Non-pigmented ciliary epithelial cell (primary cell): ENCODE measurements around the gene PDZRN3.

Experiments
- DNase-seq: peaks from one replicate; pipeline ENCODE4 v3.0.0-alpha.2; 2010; ENCODE audit warnings: low read depth

Gene PDZRN3

DNA sequence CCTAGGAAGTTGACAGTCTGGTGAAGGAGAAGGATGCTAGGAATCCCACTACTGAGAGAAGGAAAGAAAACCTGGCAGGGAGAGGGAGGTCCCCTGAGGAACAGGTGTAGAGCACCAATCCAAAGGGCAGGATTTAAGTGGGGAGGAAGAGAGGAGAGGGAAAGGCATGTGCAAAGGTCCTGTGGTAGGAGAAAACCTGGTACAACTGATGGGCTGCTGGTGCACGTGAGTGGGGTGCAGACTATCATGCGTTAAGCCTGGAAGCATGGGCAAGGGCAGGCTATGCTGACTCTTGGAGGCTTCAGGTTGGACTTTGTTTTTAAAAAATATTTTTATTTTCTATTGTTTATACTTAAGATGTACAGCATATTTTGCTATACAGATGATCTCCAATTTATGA, 209.6 kb downstream of the PDZRN3 start:
- DNase-seq = no peak

DNA sequence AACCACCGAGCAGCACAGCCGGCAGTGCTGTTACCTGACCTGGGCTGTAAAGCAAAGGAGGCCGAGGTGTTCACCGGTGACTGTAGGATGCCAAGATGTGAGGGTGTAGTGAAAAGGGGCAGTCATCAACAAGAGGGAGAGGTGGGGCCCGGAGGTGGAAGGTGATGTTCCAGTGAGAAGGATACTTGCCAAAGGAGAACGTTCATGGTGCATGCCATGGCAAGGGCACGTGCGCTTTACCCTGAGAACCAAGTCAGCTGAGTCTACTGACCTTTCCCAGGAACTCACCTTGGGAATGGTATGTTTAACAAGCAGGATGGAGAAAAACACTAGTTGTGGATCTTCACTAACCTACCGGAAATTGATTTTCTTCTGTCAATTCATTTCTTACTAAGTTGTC, 211.1 kb downstream of the PDZRN3 start:
- no peak for DNase-seq

DNA sequence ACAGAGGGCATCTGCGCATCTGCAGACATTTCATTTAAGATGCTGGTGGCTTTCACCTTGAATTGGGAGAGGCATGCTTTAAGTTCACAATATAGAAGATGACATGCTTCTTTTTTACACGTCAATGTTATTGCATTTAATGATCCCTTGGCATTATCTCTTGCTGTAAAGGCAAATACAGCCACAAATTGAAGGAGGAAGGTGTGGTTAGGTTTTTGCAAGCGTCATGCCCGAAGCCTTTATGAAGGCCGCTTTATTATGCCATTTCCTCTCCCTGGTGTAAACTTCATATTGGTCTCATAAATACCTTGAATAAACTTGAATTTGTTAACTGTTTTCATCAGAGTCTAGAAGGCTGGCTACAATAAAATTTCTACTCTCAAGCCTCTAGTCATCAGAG, 212.7 kb downstream of the PDZRN3 start:
- no peak for DNase-seq

- DNase-seq = no peak
These were observed 213.2 kb downstream of the PDZRN3 start for GRCh38 chr3:73411545-73411944.

DNA sequence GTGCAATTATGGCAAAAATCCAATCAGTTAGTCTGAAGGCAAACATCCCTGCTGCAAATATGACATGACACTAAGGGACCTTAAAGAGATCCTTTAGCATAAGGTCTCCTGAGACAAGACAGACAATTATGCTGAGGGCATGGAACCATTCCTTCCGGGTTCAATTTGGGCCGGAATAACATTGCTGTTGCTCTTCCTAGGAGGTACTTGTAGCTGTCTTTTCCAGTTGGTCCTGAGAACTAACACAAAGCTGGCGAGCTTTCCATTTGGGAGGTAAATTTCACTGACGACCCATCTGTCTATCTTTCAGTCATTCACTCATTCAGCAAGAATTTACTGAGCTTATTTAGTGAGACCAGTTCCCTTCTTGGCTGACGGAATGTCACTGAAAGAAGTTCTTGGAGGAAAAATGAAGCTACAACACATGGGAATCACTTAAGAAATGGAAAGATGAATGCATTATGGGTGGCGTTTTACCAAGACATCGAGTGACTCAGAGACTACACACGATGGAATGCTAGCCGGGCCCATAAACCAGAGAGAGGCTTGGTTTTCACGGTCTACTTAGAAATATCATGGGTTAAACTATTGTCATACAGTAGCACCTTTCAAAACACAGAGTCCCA, 215.5 kb downstream of the PDZRN3 start:
- DNase-seq = no peak

DNA sequence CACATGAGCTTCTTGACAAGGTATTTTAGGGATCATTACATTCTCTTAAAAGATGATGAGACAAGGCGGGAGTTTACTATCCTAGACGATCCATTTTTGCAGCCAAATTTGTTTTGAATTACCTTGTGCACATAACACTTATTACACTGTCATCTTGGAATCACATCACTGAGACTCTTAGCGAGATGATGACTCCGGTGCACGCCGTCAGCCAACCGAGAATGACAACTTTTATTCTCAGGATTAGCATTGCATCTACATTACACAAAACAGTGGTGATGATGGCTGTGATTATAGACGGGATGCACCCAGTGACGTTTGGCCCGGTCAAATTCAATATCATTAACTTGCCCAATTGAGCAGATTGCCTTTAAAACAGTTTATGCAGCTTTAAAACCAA, 216.1 kb downstream of the PDZRN3 start:
- no peak for DNase-seq

DNA sequence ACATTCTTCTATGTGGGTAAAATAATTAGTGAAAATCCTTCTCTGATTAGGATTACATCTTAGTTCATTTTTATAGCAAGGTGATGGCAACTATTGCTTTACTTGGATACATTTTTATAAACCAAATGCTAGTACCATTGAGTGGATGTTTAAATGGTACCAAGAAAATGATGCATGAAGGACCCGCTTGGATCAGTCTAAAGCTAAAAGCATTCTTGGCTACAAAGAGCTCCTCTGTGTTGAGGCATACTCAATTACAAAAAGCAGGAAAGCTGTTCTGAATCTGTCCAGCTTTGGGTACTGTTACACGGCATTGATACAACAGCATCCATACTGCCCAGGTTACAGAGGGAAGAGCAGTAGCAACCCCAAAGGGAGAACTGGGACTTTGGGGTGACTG, 217.2 kb downstream of the PDZRN3 start:
- no peak for DNase-seq

- DNase-seq = no peak
These were observed 218.9 kb downstream of the PDZRN3 start for GRCh38 chr3:73405853-73406252.

- no peak for DNase-seq
These were observed 219.7 kb downstream of the PDZRN3 start for GRCh38 chr3:73405000-73405399.

DNA sequence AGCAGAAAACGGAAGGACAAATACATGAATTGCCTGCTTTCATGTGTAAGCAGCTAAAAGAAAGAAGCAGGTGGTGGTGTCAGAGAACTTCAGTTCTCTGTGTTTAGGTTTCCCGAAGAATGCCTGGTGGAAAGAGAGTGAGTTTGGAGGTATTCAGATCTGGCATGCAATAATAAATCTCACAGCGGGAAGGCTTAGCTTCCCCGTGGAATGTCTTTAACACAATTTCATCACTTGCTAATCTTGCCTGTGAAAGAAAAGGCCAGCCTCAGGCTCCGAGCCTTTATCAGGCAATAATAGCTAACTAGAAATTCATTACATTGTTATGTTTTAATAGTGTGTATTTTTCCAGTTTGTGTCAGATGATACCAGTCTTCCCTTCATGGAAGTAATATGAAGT, 220.3 kb downstream of the PDZRN3 start:
- DNase-seq = no peak

GRCh38 chr3:73403444-73403843, 221.3 kb downstream of the PDZRN3 start:
- DNase-seq = no peak

DNA sequence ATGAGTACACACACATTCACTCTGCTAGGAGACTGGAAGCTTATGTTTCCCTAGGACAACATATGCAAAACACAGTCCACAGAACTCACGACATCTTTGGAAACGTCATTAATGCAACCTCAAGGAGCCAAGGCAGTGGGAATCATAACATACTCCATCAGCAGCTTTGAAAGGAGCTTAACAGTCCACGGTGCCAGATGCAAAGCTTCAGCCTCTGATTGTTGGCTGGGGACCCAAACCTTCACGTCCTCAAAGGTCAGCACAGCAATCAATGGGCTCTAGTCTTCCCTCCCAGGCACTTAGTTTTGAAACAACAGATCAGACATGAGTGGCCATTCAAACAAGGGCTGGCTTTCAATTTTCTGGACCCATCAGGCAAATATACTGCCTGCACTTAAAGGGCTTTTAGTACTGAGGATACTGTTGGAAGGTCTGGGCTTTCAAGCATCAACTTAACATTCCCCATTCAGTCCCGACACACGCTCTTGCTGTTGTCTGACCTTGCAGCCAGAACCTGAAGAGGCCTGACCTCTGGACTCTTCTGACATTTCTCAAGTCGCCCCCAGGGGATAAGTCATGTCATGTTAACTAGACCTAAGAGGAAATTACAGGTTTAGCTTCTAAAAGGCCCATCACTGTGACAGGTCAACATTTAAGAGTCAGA, 223.0 kb downstream of the PDZRN3 start:
- no peak for DNase-seq

- DNase-seq = no peak
These were observed 223.7 kb downstream of the PDZRN3 start for GRCh38 chr3:73401059-73401458.

DNA sequence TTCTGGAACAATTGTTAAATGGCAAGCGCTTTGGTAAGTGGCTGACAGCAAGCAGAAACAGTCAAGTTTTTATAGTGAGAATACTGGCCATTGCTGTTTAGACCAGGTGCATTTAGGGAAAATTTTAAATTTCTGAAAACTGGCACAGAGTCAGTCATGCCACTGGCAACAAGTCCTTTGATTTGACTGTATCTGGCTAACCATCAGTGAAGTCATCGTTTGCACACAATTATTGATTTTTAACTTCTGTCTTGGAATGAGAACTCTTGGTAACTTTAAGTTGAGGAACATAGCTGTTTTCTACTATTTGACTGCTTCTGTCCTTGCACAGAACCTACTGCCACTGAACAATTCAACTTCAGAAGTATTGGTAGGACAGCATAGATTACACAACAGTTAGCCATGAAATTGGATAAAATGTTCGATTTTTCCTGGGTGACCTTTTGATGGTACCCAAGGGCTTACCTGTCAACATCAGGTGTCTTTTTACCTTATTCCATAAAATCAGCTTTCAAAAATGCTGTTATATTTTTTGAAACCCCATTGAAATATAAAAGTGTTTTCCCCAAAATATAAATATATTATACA, 225.0 kb downstream of the PDZRN3 start:
- no peak for DNase-seq

DNA sequence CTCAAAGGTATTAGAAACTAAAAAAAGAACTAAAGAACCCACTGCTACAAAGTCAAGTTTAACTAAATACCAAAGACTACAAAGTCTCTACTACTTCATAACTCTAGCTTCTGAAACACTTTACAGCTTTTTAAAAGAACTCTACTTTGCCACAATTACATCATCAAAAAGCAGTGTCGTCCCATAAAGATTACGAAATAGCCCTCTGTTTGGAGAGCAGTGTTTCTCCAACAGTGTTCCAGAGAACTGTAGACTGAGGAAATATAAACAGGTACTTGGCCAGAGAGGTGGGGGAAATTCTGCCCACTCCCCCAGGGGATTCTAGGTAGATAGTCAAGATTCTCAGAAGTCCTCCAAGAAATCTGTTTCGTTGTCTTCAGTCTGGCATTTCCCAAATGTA, 225.6 kb downstream of the PDZRN3 start:
- DNase-seq = no peak

GRCh38 chr3:73398084-73398483, 226.7 kb downstream of the PDZRN3 start:
- no peak for DNase-seq

DNA sequence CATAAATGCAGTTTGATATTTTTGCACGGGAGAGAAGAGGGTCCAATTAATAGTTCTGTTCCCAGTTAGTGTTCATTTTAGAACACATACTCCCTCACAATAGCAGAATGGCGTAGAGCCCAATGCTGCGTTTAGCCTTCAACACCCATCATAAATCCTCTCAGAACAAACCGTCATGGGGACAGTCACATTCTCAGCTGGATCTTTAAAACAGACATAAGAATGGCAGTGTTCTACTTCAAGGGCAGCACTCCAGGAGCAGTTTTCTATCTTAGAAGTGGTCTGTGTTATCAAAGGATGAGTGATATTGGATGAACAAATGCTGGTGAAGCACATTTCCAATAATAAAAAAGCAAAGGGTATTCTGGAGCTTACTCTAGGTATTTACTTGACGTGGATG, 230.5 kb downstream of the PDZRN3 start:
- no peak for DNase-seq

DNA sequence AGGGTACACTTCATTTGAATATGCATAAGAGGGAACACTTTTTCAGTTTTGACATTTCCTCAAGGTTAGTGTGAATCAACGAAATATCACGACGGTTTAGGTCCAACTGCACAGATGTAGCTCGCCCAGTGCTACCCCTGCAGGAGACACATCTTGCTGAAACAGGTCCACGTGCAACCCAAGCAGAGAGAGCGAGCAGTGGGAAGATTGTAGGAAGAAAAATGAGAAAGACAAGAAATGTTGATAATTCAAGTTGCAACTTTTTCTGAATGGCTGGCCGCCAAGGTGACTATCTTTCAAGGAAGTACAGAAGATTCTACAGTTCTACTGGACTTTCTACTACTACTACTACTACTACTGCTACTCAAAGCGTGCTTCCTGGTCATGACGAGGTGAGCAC, 231.7 kb downstream of the PDZRN3 start:
- DNase-seq = no peak

- no peak for DNase-seq
These were observed 232.8 kb downstream of the PDZRN3 start for GRCh38 chr3:73391984-73392383.

- no peak for DNase-seq
These were observed 234.8 kb downstream of the PDZRN3 start for GRCh38 chr3:73389928-73390327.

DNA sequence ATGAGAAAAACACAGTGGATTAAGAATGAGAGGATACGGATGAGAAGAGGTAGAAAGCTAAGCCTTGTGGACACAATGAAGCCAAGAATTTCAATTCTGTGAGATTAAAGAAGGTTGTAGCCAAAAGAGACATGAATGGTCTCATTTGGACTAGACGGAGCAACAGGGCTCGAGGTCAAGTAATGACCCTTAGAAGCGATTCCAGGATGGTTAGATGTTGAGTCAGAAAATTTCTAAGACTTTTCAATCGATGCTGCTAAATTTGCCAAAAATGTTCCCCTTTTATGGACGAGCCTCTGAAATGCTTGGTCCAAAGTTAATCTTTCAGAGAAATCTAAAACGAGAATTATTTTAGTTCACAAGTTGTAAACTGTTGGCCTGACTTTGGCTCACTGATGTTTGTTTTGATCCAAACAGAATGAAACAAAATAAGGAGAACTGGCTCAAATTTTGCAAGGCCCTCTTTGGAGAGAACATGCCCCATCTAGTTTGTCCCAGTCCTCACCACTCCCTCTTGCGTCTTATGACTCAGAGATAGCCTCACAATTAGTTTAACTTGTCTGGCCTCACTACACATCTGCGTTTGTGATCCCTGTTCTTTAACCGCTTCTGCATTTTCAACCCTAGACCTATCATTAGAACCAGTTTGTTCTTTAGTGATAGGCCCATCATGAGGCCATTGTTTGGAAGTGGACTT, 235.5 kb downstream of the PDZRN3 start:
- DNase-seq = no peak

DNA sequence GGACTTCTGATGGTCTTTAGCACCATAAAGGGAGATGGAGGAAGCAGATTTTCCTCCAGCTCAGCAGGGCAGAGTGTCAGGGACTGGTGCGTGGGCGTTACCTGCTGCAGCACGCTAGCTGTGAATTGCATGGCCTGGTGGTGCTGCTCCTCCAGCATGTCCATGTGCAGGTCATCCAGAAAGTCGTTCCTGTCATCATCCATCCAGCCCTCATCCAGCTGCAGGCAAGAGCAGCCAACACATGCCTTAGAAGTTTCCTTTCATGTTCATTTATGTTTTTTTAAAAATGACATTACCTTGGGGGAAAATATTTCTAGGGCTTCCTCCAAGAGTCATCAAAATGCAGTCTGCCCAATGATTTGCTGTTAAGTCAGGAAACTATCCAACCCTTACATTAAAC, 239.2 kb downstream of the PDZRN3 start:
- no peak for DNase-seq
